Lung (tissue), 12 donors: Measurements from ENCODE around the gene HES6. TPM values are rescaled to one million over a fixed set of nuclear protein-coding genes. Genes with fewer than 3 reads are reported as not detected.

Experiments used
- ATAC-seq: fragments of 200-7000 bp; cut with Tn5 transposase; one replicate; pipeline ENCODE4 v1.9.1; 2020; ENCODE audit warnings: moderate number of reproducible peaks; ENCODE audit not compliant: insufficient read depth, low FRiP score
- DNase-seq, 3 donors: peaks; one replicate each; pipeline ENCODE4 v3.0.0-alpha.2; 2013 to 2017
- H3K27ac ChIP-seq, 2 donors: one replicate each; pipeline ENCODE4 v1.5.1; 2013; ENCODE audit warnings: mild to moderate bottlenecking in 2 of 2, moderate library complexity in 2 of 2, control low read depth in 1 of 2, inconsistent platforms in 1 of 2, low read depth in 1 of 2, low read length in 1 of 2
- H3K27me3 ChIP-seq, 3 donors: one replicate each; pipeline ENCODE4 v1.5.1; 2013; ENCODE audit warnings: low read length in 2 of 3; ENCODE audit not compliant: control insufficient read depth in 3 of 3, insufficient read depth in 3 of 3
- H3K36me3 ChIP-seq, 4 donors: one replicate each; pipeline ENCODE4 v1.5.1; 2013; ENCODE audit warnings: low read length in 4 of 4, mild to moderate bottlenecking in 1 of 4, moderate library complexity in 1 of 4; ENCODE audit not compliant: control insufficient read depth in 4 of 4, insufficient read depth in 4 of 4
- H3K4me1 ChIP-seq, 5 donors: one replicate each; pipeline ENCODE4 v1.5.1; 2013; ENCODE audit warnings: low read length in 5 of 5, mild to moderate bottlenecking in 2 of 5, moderate library complexity in 1 of 5; ENCODE audit not compliant: control insufficient read depth in 5 of 5, insufficient read depth in 5 of 5
- H3K4me3 ChIP-seq: one replicate; pipeline ENCODE4 v1.5.1; 2013; ENCODE audit warnings: mild to moderate bottlenecking, control low read depth, moderate library complexity
- H3K9ac ChIP-seq, 2 donors: one replicate each; pipeline ENCODE4 v1.5.1; 2013; ENCODE audit warnings: low read length in 2 of 2, control low read depth in 1 of 2; ENCODE audit not compliant: insufficient read depth in 1 of 2
- H3K9me3 ChIP-seq, 4 donors: one replicate each; pipeline ENCODE4 v1.5.1; 2013; ENCODE audit warnings: low read length in 3 of 4, mild to moderate bottlenecking in 1 of 4, moderate library complexity in 1 of 4; ENCODE audit not compliant: control insufficient read depth in 4 of 4, insufficient read depth in 3 of 4
- WGBS, 2 donors: extraction: QIAGEN DNeasy Blood & Tissue Kit; methylation state at CpG; one replicate each; pipeline ENCODE4 v1.1.7; 2013; 5-methylcytosine and 5-hydroxymethylcytosine counted together
- polyA plus RNA-seq, 2 donors: library from polyadenylated mRNA; stranded (reverse); fragments of 200-250 nt; gene quantifications; one replicate each; pipeline ENCODE4 v1.2.1, GENCODE V29; 2013
- total RNA-seq, 2 donors: library from RNA; depleted of rRNA in 1 of 2; stranded (reverse); fragments of >200 nt in 1 of 2; gene quantifications; one replicate each; pipeline ENCODE4 v1.2.1, GENCODE V29; 2014 to 2021
- TF ChIP-seq, protein P1 (sequence below): IDR thresholded peaks from 2 replicates; pipeline ENCODE4 v1.5.1; 2012; ENCODE audit warnings: mild to moderate bottlenecking; ENCODE audit errors: control extremely low read depth, extremely low read depth
- donor health status: control.
- donor health status: control.
- donor health status: Bipolar disorder and iron deficiency.
- donor health status: healthy.
- donor health status: DM: yes; HTN: yes; CAD: no.

The HES6 gene
- total and polyA plus RNA-seq, 4 donors, result 4.4 to 12.5 (median 10.7) TPM

DNA sequence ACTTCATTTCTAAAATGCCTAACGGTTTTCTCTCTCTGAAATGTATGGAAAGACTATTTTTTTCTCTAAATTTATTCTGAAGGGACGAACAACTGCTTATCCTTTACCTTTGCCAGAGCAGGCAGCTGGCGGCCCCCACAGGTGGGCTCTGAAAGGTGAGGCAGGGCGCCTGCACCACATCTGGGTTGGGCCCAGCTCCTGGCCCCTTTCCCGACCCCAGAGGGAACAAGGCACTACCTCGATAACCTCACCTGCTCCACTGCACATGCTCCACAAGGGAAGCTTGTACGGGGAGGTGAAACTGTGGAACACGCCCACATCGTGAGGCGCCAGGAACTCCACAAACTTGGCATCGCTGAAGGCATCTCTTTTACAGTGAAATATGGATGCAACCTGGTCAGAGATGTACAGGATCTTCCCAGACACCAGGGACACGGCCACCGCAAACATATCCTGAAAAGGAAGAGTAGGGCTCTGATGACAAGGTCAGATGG, 31.3 kb upstream of the HES6 start:
- 92 to 95% methylated on average over 13 of the region's 13 CpGs for WGBS, 2 donors
- TF ChIP-seq, protein P1, sequence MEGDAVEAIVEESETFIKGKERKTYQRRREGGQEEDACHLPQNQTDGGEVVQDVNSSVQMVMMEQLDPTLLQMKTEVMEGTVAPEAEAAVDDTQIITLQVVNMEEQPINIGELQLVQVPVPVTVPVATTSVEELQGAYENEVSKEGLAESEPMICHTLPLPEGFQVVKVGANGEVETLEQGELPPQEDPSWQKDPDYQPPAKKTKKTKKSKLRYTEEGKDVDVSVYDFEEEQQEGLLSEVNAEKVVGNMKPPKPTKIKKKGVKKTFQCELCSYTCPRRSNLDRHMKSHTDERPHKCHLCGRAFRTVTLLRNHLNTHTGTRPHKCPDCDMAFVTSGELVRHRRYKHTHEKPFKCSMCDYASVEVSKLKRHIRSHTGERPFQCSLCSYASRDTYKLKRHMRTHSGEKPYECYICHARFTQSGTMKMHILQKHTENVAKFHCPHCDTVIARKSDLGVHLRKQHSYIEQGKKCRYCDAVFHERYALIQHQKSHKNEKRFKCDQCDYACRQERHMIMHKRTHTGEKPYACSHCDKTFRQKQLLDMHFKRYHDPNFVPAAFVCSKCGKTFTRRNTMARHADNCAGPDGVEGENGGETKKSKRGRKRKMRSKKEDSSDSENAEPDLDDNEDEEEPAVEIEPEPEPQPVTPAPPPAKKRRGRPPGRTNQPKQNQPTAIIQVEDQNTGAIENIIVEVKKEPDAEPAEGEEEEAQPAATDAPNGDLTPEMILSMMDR, result no peak
- Histone ChIP-seq H3K4me1 (no peaks in the 10 kb centered on the region), H3K36me3 (peaks cover 14 to 57% (median 43%) of the 10 kb centered on the region in 4 donors), H3K9me3 (no peaks in the 10 kb centered on the region), H3K27me3 (no peaks in the 10 kb centered on the region), H3K27ac (no peak overlapping the region), H3K4me3 (no peak overlapping the region), H3K9ac (no peak overlapping the region)
- DNase-seq (no peak), ATAC-seq (no peak)

DNA sequence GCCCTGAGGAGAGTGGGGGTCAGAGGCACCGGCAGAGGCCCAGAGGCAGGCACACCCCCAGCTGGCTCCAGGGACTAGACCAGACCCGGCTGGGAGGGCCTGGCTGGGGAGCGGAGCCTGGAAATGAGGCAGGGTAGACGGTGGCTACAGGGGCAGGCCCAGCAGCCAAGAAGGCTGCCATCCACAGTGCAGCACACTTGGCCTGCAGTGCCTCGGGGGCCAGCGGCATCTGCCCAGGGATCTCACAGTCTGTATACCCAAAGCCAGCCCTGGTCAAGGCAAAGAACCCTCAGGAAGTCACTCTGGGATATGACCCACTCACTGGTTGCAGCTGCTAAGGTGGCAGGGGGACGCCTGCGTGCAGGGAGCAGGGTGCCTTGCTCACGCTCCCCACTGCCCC, 30.8 kb upstream of the HES6 start:
- Histone ChIP-seq H3K4me1 (no peaks in the 10 kb centered on the region), H3K36me3 (peaks cover 14 to 55% (median 42%) of the 10 kb centered on the region in 4 donors), H3K9ac (no peak overlapping the region), H3K4me3 (no peak overlapping the region), H3K27me3 (no peaks in the 10 kb centered on the region), H3K27ac (no peak overlapping the region), H3K9me3 (no peaks in the 10 kb centered on the region)
- TF ChIP-seq, protein P1, result no peak
- no peak for ATAC-seq
- DNase-seq, result no peak
- WGBS, 2 donors, result 88 to 92% methylated on average over 9 of the region's 9 CpGs

DNA sequence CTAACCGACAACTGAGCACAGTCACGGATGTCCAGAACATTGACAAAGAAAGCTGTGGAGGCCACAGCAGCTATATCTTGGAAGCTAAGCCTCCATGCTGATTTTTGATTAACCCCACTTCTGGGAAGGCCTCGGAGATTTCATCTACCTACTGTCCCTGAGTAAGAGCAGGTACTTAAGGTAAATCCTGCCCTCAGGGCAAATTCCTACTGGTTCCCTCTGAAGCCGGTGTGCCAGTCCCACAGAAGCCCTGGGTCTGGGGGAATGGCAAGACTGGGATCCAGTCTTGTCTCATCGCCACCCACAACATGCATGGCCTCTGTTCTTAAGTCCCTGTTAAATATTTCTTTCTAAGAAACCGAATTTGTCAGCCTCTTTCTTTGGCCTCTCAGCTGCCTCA, 29.9 kb upstream of the HES6 start:
- no peak for DNase-seq
- 95% methylated on average over 6 of the region's 6 CpGs for WGBS, 2 donors
- no peaks in the 10 kb centered on the region for H3K4me1 ChIP-seq
- H3K27ac ChIP-seq, result no peak overlapping the region
- H3K4me3 ChIP-seq, result no peak overlapping the region
- ATAC-seq, result no peak
- peaks cover 14 to 54% (median 40%) of the 10 kb centered on the region in 4 donors for H3K36me3 ChIP-seq
- H3K27me3 ChIP-seq, result no peaks in the 10 kb centered on the region
- no peak overlapping the region for H3K9ac ChIP-seq
- TF ChIP-seq, protein P1, result no peak
- H3K9me3 ChIP-seq, result no peaks in the 10 kb centered on the region
